GM23338 (cell line): Measurements from ENCODE around the gene ZNF783. TPM values are rescaled to one million over a fixed set of nuclear protein-coding genes. Genes with fewer than 3 reads are reported as not detected.

Experiments
- ATAC-seq: fragments of 200-7000 bp; cut with Tn5 transposase; 3 replicates; pipeline ENCODE4 v1.9.1; 2020
- DNase-seq: peaks from one replicate; pipeline ENCODE4 v3.0.0-alpha.2; 2015; ENCODE audit warnings: low spot score
- H2AFZ ChIP-seq: fragments of 200-600 bp; sonication (generic); 2 replicates; pipeline ENCODE4 v1.8.0; 2016; ENCODE audit warnings: antibody characterized with exemption, mild to moderate bottlenecking, moderate library complexity
- H3F3A ChIP-seq: fragments of 200-600 bp; sonication (generic); replicated peaks from 2 replicates; pipeline ENCODE4 v1.8.0; 2017; ENCODE audit warnings: antibody characterized with exemption, mixed run types, low read depth
- H3K27ac ChIP-seq: fragments of 200-600 bp; sonication (generic); 2 replicates; pipeline ENCODE4 v1.6.1; 2016; ENCODE audit warnings: low read depth
- H3K27me3 ChIP-seq: fragments of 200-600 bp; sonication (generic); 2 replicates; pipeline ENCODE4 v1.8.0; 2016; ENCODE audit warnings: mild to moderate bottlenecking, mixed run types, moderate library complexity; ENCODE audit not compliant: insufficient read depth
- H3K36me3 ChIP-seq: fragments of 200-600 bp; sonication (generic); 2 replicates; pipeline ENCODE4 v1.8.0; 2016; ENCODE audit warnings: mild to moderate bottlenecking; ENCODE audit not compliant: insufficient read depth
- H3K4me1 ChIP-seq: fragments of 200-600 bp; sonication (generic); 2 replicates; pipeline ENCODE4 v1.8.0; 2016; ENCODE audit warnings: mild to moderate bottlenecking, moderate library complexity; ENCODE audit not compliant: insufficient read depth
- H3K4me2 ChIP-seq: fragments of 200-600 bp; sonication (generic); 2 replicates; pipeline ENCODE4 v1.7.1; 2017; ENCODE audit warnings: mixed run types
- H3K4me3 ChIP-seq: fragments of 200-600 bp; sonication (generic); 2 replicates; pipeline ENCODE4 v1.6.1; 2016; ENCODE audit warnings: mixed run types
- H3K79me2 ChIP-seq: fragments of 200-600 bp; sonication (generic); replicated peaks from 2 replicates; pipeline ENCODE4 v1.8.0; 2017; ENCODE audit warnings: mild to moderate bottlenecking; ENCODE audit not compliant: insufficient read depth
- H3K9me2 ChIP-seq: fragments of 200-600 bp; sonication (generic); 2 replicates; pipeline ENCODE4 v1.8.0; 2017; ENCODE audit not compliant: insufficient read depth
- H4K20me1 ChIP-seq: fragments of 200-600 bp; sonication (generic); replicated peaks from 2 replicates; pipeline ENCODE4 v1.8.0; 2017; ENCODE audit warnings: mild to moderate bottlenecking; ENCODE audit not compliant: insufficient read depth
- H3K27ac Mint-ChIP-seq: 2 replicates; pipeline ENCODE4 v1.8.0; 2020; ENCODE audit warnings: inconsistent platforms, mild to moderate bottlenecking, moderate library complexity, mixed read lengths
- H3K27me3 Mint-ChIP-seq: 3 replicates; pipeline ENCODE4 v1.8.0; 2022; ENCODE audit warnings: low read depth, mild to moderate bottlenecking, moderate library complexity, mixed read lengths, inconsistent platforms; ENCODE audit not compliant: insufficient read depth, poor library complexity
- H3K36me3 Mint-ChIP-seq: 3 replicates; pipeline ENCODE4 v1.8.0; 2021; ENCODE audit warnings: low read depth, mild to moderate bottlenecking, inconsistent platforms, moderate library complexity, mixed read lengths
- H3K4me1 Mint-ChIP-seq: 3 replicates; pipeline ENCODE4 v1.8.0; 2020; ENCODE audit warnings: mild to moderate bottlenecking, inconsistent platforms, mixed read lengths
- H3K4me3 Mint-ChIP-seq: 3 replicates; pipeline ENCODE4 v1.8.0; 2021; ENCODE audit warnings: moderate library complexity, mild to moderate bottlenecking, inconsistent platforms, mixed read lengths
- H3K9me3 Mint-ChIP-seq: 3 replicates; pipeline ENCODE4 v1.8.0; 2020; ENCODE audit warnings: moderate library complexity, mild to moderate bottlenecking, inconsistent platforms, mixed read lengths
- CREB1 ChIP-seq: fragments of 250-450 bp; sonication (Bioruptor Pico); IDR thresholded peaks from 2 replicates; pipeline ENCODE4 v1.5.0; 2020; ENCODE audit warnings: low read depth, mild to moderate bottlenecking, moderate library complexity
- EZH2 ChIP-seq: fragments of 200-600 bp; sonication (generic); IDR thresholded peaks from one replicate; pipeline ENCODE4 v1.8.0; 2017; ENCODE audit warnings: antibody characterized with exemption, mild to moderate bottlenecking, low read depth; ENCODE audit not compliant: unreplicated experiment
- EZH2phosphoT487 ChIP-seq: fragments of 200-600 bp; sonication (generic); IDR thresholded peaks from one replicate; pipeline ENCODE4 v1.8.1; 2018; ENCODE audit warnings: antibody characterized with exemption; ENCODE audit not compliant: unreplicated experiment
- JUNB ChIP-seq: IDR thresholded peaks from one replicate; pipeline ENCODE4 v1.6.1; 2016; ENCODE audit warnings: antibody characterized with exemption; ENCODE audit not compliant: unreplicated experiment
- NANOG ChIP-seq: IDR thresholded peaks from 2 replicates; pipeline ENCODE4 v1.6.1; 2016; ENCODE audit warnings: antibody characterized with exemption, borderline replicate concordance
- POLR2AphosphoS5 ChIP-seq: IDR thresholded peaks from 2 replicates; pipeline ENCODE4 v1.6.1; 2016; ENCODE audit warnings: antibody characterized with exemption, low read depth
- STAT1 ChIP-seq: IDR thresholded peaks from one replicate; pipeline ENCODE4 v1.6.1; 2016; ENCODE audit warnings: antibody characterized with exemption; ENCODE audit not compliant: unreplicated experiment
- ZNF114 ChIP-seq: fragments of 250-450 bp; sonication (Bioruptor Pico); IDR thresholded peaks from 2 replicates; pipeline ENCODE4 v1.5.0; 2020; ENCODE audit warnings: mild to moderate bottlenecking, moderate library complexity
- ZNF331 ChIP-seq: fragments of 250-450 bp; sonication (Bioruptor Pico); IDR thresholded peaks from 2 replicates; pipeline ENCODE4 v1.5.0; 2020; ENCODE audit warnings: low read depth, mild to moderate bottlenecking, moderate library complexity
- polyA plus RNA-seq: library from polyadenylated mRNA; unstranded; fragments of >200 nt; fragmentation: Nextera tagmentation; extraction: Ambion mirVana; gene quantifications from 2 replicates; pipeline ENCODE4 v1.2.1, GENCODE V29; 2016
- total RNA-seq: library from RNA; depleted of rRNA; stranded (reverse); fragments of >200 nt; shearing (Covaris generic); gene quantifications from 2 replicates; pipeline ENCODE4 v1.2.3, GENCODE V29; 2014
- TF ChIP-seq, protein P1 (sequence below): fragments of 250-450 bp; sonication (Bioruptor Pico); IDR thresholded peaks from 2 replicates; pipeline ENCODE4 v1.5.0; 2020; ENCODE audit warnings: mild to moderate bottlenecking, moderate library complexity
- TF ChIP-seq, protein P2 (sequence below), 2 experiments: fragments of 200-600 bp in 1 of 2; sonication (generic) in 1 of 2; conservative IDR thresholded peaks; 2 replicates each; pipeline versions ENCODE4 v1.5.1 to v1.6.1; 2016 to 2017; ENCODE audit warnings: antibody characterized with exemption in 2 of 2, low read depth in 2 of 2, mild to moderate bottlenecking in 2 of 2, moderate library complexity in 1 of 2
- TF ChIP-seq, protein P3 (sequence below): IDR thresholded peaks from 2 replicates; pipeline ENCODE4 v1.6.1; 2016; ENCODE audit warnings: antibody characterized with exemption
- TF ChIP-seq, protein P4 (sequence below): IDR thresholded peaks from one replicate; pipeline ENCODE4 v1.6.1; 2018; ENCODE audit warnings: antibody characterized with exemption; ENCODE audit not compliant: unreplicated experiment

Gene ZNF783
- total and polyA plus RNA-seq, 2 experiments from 2014 or later, result 2.1 to 9.0 TPM

DNA sequence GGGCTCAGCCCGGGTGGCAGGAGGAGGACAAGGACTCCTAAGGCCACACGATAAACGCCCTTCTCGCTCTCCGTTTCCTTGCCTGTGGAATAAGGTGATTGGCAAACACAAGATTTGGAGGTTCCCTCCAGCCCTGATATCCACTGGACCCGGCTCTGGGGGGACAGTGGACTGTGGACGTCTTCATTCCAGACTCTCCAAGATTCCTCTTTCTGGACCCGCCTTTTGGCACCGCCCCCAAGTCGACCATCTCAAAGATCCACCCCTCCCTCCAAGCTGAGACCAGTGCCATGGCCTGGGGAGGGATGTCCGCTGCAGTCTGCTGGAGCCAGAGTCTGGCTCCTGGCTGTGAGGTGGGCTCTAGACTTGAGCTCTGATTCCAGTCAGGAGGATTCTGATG is 23.6 kb downstream of the ZNF783 start:
- peaks cover 5% of the 10 kb centered on the region; the same call in 1 of the 2 replicates for H3K27me3 ChIP-seq
- Mint-ChIP-seq H3K4me3 (peak overlapping the region; percentile 91), H3K27ac (peak overlapping the region; percentile 36; the same call in 1 of the 2 replicates), H3K9me3 (no peaks in the 10 kb centered on the region), H3K4me1 (peaks cover 28% of the 10 kb centered on the region), H3K27me3 (peaks cover 9% of the 10 kb centered on the region), H3K36me3 (peaks cover 10% of the 10 kb centered on the region; the same call in 1 of the 3 replicates)
- H3K9me2 ChIP-seq, result no peaks in the 10 kb centered on the region
- peaks cover 3% of the 10 kb centered on the region for H3K4me1 ChIP-seq
- peak overlapping the region; percentile 87 for H3K4me3 ChIP-seq
- no peaks in the 10 kb centered on the region for H4K20me1 ChIP-seq
- DNase-seq, result peak; percentile 49
- peak overlapping the region; percentile 97 for H3K4me2 ChIP-seq
- no peaks in the 10 kb centered on the region for H3K79me2 ChIP-seq
- H3K36me3 ChIP-seq, result no peaks in the 10 kb centered on the region
- ATAC-seq, result peak; percentile 46
- peak overlapping the region; percentile 90 for H2AFZ ChIP-seq
- no peak overlapping the region for H3K27ac ChIP-seq
- TF ChIP-seq, protein P1, sequence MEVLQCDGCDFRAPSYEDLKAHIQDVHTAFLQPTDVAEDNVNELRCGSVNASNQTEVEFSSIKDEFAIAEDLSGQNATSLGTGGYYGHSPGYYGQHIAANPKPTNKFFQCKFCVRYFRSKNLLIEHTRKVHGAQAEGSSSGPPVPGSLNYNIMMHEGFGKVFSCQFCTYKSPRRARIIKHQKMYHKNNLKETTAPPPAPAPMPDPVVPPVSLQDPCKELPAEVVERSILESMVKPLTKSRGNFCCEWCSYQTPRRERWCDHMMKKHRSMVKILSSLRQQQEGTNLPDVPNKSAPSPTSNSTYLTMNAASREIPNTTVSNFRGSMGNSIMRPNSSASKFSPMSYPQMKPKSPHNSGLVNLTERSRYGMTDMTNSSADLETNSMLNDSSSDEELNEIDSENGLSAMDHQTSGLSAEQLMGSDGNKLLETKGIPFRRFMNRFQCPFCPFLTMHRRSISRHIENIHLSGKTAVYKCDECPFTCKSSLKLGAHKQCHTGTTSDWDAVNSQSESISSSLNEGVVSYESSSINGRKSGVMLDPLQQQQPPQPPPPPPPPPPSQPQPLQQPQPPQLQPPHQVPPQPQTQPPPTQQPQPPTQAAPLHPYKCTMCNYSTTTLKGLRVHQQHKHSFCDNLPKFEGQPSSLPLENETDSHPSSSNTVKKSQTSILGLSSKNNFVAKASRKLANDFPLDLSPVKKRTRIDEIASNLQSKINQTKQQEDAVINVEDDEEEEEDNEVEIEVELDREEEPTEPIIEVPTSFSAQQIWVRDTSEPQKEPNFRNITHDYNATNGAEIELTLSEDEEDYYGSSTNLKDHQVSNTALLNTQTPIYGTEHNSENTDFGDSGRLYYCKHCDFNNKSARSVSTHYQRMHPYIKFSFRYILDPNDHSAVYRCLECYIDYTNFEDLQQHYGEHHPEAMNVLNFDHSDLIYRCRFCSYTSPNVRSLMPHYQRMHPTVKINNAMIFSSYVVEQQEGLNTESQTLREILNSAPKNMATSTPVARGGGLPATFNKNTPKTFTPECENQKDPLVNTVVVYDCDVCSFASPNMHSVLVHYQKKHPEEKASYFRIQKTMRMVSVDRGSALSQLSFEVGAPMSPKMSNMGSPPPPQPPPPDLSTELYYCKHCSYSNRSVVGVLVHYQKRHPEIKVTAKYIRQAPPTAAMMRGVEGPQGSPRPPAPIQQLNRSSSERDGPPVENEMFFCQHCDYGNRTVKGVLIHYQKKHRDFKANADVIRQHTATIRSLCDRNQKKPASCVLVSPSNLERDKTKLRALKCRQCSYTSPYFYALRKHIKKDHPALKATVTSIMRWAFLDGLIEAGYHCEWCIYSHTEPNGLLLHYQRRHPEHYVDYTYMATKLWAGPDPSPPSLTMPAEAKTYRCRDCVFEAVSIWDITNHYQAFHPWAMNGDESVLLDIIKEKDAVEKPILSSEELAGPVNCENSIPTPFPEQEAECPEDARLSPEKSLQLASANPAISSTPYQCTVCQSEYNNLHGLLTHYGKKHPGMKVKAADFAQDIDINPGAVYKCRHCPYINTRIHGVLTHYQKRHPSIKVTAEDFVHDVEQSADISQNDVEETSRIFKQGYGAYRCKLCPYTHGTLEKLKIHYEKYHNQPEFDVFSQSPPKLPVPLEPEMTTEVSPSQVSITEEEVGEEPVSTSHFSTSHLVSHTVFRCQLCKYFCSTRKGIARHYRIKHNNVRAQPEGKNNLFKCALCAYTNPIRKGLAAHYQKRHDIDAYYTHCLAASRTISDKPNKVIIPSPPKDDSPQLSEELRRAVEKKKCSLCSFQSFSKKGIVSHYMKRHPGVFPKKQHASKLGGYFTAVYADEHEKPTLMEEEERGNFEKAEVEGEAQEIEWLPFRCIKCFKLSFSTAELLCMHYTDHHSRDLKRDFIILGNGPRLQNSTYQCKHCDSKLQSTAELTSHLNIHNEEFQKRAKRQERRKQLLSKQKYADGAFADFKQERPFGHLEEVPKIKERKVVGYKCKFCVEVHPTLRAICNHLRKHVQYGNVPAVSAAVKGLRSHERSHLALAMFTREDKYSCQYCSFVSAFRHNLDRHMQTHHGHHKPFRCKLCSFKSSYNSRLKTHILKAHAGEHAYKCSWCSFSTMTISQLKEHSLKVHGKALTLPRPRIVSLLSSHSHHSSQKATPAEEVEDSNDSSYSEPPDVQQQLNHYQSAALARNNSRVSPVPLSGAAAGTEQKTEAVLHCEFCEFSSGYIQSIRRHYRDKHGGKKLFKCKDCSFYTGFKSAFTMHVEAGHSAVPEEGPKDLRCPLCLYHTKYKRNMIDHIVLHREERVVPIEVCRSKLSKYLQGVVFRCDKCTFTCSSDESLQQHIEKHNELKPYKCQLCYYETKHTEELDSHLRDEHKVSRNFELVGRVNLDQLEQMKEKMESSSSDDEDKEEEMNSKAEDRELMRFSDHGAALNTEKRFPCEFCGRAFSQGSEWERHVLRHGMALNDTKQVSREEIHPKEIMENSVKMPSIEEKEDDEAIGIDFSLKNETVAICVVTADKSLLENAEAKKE (CRISPR knock-in tag), result no peak
- TF ChIP-seq EZH2phosphoT487 (no peak), CREB1 (CRISPR knock-in tag) (no peak), STAT1 (no peak), NANOG (no peak), ZNF114 (CRISPR knock-in tag) (no peak), POLR2AphosphoS5 (no peak), EZH2 (no peak), ZNF331 (CRISPR knock-in tag) (no peak), JUNB (no peak)
- TF ChIP-seq, protein P2, sequence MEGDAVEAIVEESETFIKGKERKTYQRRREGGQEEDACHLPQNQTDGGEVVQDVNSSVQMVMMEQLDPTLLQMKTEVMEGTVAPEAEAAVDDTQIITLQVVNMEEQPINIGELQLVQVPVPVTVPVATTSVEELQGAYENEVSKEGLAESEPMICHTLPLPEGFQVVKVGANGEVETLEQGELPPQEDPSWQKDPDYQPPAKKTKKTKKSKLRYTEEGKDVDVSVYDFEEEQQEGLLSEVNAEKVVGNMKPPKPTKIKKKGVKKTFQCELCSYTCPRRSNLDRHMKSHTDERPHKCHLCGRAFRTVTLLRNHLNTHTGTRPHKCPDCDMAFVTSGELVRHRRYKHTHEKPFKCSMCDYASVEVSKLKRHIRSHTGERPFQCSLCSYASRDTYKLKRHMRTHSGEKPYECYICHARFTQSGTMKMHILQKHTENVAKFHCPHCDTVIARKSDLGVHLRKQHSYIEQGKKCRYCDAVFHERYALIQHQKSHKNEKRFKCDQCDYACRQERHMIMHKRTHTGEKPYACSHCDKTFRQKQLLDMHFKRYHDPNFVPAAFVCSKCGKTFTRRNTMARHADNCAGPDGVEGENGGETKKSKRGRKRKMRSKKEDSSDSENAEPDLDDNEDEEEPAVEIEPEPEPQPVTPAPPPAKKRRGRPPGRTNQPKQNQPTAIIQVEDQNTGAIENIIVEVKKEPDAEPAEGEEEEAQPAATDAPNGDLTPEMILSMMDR (conservative IDR thresholded peaks at IDR 0.05; ENCODE audit: low read depth in 2 of 2), result no peak
- TF ChIP-seq, protein P3, sequence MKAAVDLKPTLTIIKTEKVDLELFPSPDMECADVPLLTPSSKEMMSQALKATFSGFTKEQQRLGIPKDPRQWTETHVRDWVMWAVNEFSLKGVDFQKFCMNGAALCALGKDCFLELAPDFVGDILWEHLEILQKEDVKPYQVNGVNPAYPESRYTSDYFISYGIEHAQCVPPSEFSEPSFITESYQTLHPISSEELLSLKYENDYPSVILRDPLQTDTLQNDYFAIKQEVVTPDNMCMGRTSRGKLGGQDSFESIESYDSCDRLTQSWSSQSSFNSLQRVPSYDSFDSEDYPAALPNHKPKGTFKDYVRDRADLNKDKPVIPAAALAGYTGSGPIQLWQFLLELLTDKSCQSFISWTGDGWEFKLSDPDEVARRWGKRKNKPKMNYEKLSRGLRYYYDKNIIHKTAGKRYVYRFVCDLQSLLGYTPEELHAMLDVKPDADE, result no peak
- TF ChIP-seq, protein P4, sequence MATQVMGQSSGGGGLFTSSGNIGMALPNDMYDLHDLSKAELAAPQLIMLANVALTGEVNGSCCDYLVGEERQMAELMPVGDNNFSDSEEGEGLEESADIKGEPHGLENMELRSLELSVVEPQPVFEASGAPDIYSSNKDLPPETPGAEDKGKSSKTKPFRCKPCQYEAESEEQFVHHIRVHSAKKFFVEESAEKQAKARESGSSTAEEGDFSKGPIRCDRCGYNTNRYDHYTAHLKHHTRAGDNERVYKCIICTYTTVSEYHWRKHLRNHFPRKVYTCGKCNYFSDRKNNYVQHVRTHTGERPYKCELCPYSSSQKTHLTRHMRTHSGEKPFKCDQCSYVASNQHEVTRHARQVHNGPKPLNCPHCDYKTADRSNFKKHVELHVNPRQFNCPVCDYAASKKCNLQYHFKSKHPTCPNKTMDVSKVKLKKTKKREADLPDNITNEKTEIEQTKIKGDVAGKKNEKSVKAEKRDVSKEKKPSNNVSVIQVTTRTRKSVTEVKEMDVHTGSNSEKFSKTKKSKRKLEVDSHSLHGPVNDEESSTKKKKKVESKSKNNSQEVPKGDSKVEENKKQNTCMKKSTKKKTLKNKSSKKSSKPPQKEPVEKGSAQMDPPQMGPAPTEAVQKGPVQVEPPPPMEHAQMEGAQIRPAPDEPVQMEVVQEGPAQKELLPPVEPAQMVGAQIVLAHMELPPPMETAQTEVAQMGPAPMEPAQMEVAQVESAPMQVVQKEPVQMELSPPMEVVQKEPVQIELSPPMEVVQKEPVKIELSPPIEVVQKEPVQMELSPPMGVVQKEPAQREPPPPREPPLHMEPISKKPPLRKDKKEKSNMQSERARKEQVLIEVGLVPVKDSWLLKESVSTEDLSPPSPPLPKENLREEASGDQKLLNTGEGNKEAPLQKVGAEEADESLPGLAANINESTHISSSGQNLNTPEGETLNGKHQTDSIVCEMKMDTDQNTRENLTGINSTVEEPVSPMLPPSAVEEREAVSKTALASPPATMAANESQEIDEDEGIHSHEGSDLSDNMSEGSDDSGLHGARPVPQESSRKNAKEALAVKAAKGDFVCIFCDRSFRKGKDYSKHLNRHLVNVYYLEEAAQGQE, result no peak
- H3F3A ChIP-seq, result 0 out of 2 replicates have a peak, but pooled peaks cover 10% of the 10 kb centered on the region
